Neural progenitor cell (in vitro differentiated cells): ENCODE results near the gene SPIRE1. TPM values are rescaled to one million over a fixed set of nuclear protein-coding genes. Genes with fewer than 3 reads are reported as not detected.
"Not testable (repeated sequence)": the region's sequence is repeated elsewhere in the genome, so short reads cannot be mapped to it uniquely, and the experiment has no call there.

Experiments used
- DNase-seq: peaks from one replicate; pipeline ENCODE4 v3.0.0-alpha.2; 2016; ENCODE audit warnings: low spot score
- H2AFZ ChIP-seq: fragments of 200-600 bp; sonication (generic); replicated peaks from 2 replicates; pipeline ENCODE4 v1.6.1; 2016; ENCODE audit warnings: antibody characterized with exemption
- H3F3A ChIP-seq: fragments of 200-600 bp; sonication (generic); 2 replicates; pipeline ENCODE4 v1.6.1; 2016; ENCODE audit warnings: antibody characterized with exemption, low read depth
- H3K27ac ChIP-seq: fragments of 200-600 bp; sonication (generic); 2 replicates; pipeline ENCODE4 v1.5.1; 2016; ENCODE audit warnings: mild to moderate bottlenecking
- H3K27me3 ChIP-seq: fragments of 200-600 bp; sonication (generic); 2 replicates; pipeline ENCODE4 v1.6.1; 2016; ENCODE audit warnings: mild to moderate bottlenecking, moderate library complexity
- H3K36me3 ChIP-seq: fragments of 200-600 bp; sonication (generic); 2 replicates; pipeline ENCODE4 v1.5.1; 2016
- H3K4me1 ChIP-seq: fragments of 200-600 bp; sonication (generic); 2 replicates; pipeline ENCODE4 v1.6.1; 2016; ENCODE audit warnings: mixed run types
- H3K4me2 ChIP-seq: fragments of 200-600 bp; sonication (generic); 2 replicates; pipeline ENCODE4 v1.6.1; 2016
- H3K4me3 ChIP-seq: fragments of 200-600 bp; sonication (generic); 2 replicates; pipeline ENCODE4 v1.5.1; 2016
- H3K79me2 ChIP-seq: fragments of 200-600 bp; sonication (generic); 2 replicates; pipeline ENCODE4 v1.6.1; 2016; ENCODE audit warnings: low read depth
- H3K9ac ChIP-seq: fragments of 200-600 bp; sonication (generic); 2 replicates; pipeline ENCODE4 v1.6.1; 2016
- H3K9me3 ChIP-seq: fragments of 200-600 bp; sonication (generic); 2 replicates; pipeline ENCODE4 v1.5.1; 2016; ENCODE audit warnings: low read depth
- H4K20me1 ChIP-seq: fragments of 200-600 bp; sonication (generic); 2 replicates; pipeline ENCODE4 v1.6.1; 2016; ENCODE audit warnings: low read depth
- H3K27ac Mint-ChIP-seq: 3 replicates; pipeline ENCODE4 v1.8.0; 2021; ENCODE audit warnings: mixed read lengths
- H3K27me3 Mint-ChIP-seq: 2 replicates; pipeline ENCODE4 v1.8.0; 2022; ENCODE audit warnings: low read depth, mild to moderate bottlenecking, inconsistent platforms, moderate library complexity, mixed read lengths; ENCODE audit not compliant: insufficient read depth
- H3K36me3 Mint-ChIP-seq: 3 replicates; pipeline ENCODE4 v1.8.0; 2021; ENCODE audit warnings: mixed read lengths
- H3K4me1 Mint-ChIP-seq: 3 replicates; pipeline ENCODE4 v1.8.0; 2021; ENCODE audit warnings: mixed read lengths
- H3K4me3 Mint-ChIP-seq: 3 replicates; pipeline ENCODE4 v1.8.0; 2021; ENCODE audit warnings: mild to moderate bottlenecking, moderate library complexity, mixed read lengths
- H3K9me3 Mint-ChIP-seq: 3 replicates; pipeline ENCODE4 v1.8.0; 2020; ENCODE audit warnings: mixed read lengths
- EZH2 ChIP-seq: fragments of 200-600 bp; sonication (generic); IDR thresholded peaks from 2 replicates; pipeline ENCODE4 v1.6.1; 2017; ENCODE audit warnings: antibody characterized with exemption, mild to moderate bottlenecking, moderate library complexity
- EZH2phosphoT487 ChIP-seq: fragments of 200-600 bp; sonication (generic); IDR thresholded peaks from 2 replicates; pipeline ENCODE4 v1.6.1; 2017; ENCODE audit warnings: antibody characterized with exemption
- total RNA-seq: library from RNA; depleted of rRNA; stranded (reverse); fragments of >200 nt; gene quantifications from 2 replicates; pipeline ENCODE4 v1.2.3, GENCODE V29; 2015; ENCODE audit warnings: low replicate concordance
- TF ChIP-seq, protein P1 (sequence below): fragments of 200-600 bp; sonication (generic); IDR thresholded peaks from 2 replicates; pipeline ENCODE4 v1.5.1; 2017; ENCODE audit warnings: antibody characterized with exemption, mild to moderate bottlenecking

The SPIRE1 gene
- total RNA-seq, 1 donor from 2014 or later: 18.4 TPM

DNA sequence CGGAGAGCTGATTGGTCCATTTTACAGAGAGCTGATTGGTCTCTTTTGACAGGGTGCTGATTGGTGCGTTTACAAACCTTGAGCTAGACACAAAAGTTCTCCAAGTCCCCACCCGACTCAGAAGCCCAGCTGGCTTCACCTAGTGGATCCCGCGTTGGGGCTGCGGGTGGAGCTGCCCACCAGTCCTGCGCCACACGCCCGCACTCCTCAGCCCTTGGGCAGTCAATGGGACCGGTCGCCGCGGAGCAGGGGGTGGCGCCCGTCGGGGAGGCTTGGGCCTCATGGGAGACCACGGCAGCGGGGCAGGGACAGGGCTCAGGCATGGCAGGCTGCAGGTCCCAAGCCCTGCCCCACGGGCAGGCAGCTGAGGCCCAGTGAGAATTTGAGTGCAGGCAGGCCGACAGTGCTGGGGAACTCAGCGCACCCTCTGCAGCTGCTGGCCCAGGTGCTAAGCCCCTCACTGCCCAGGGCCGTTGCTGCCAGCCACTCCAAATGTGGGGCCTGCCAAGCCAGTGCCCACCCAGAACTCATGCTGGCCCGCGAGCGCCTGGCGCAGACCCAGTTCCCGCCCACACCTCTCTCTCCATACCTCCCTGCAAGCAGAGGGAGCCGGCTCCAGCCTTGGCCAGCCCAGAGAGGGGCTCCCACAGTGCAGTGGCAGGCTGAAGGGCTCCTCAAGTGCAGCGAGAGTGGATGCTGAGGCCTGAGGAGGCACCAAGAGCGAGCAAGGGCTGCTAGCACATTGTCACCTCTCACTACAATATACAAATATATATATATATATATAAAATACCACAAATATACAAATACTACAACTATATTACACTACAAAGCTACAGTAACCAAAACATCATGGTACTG is 100.7 kb downstream of the SPIRE1 start:
- no peaks in the 10 kb centered on the region for H3K79me2 ChIP-seq
- H3K27me3 ChIP-seq: no peaks in the 10 kb centered on the region
- H3K9ac ChIP-seq: no peak overlapping the region
- H3K9me3 ChIP-seq: peaks cover 4% of the 10 kb centered on the region
- H2AFZ ChIP-seq: no peak overlapping the region
- no peak overlapping the region for H3K27ac ChIP-seq
- TF ChIP-seq, protein P1, sequence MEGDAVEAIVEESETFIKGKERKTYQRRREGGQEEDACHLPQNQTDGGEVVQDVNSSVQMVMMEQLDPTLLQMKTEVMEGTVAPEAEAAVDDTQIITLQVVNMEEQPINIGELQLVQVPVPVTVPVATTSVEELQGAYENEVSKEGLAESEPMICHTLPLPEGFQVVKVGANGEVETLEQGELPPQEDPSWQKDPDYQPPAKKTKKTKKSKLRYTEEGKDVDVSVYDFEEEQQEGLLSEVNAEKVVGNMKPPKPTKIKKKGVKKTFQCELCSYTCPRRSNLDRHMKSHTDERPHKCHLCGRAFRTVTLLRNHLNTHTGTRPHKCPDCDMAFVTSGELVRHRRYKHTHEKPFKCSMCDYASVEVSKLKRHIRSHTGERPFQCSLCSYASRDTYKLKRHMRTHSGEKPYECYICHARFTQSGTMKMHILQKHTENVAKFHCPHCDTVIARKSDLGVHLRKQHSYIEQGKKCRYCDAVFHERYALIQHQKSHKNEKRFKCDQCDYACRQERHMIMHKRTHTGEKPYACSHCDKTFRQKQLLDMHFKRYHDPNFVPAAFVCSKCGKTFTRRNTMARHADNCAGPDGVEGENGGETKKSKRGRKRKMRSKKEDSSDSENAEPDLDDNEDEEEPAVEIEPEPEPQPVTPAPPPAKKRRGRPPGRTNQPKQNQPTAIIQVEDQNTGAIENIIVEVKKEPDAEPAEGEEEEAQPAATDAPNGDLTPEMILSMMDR: no peak
- no peaks in the 10 kb centered on the region for H4K20me1 ChIP-seq
- Mint-ChIP-seq H3K27ac (no peak overlapping the region), H3K4me3 (no peak overlapping the region), H3K9me3 (peaks cover 63% of the 10 kb centered on the region), H3K27me3 (no peaks in the 10 kb centered on the region), H3K4me1 (no peaks in the 10 kb centered on the region), H3K36me3 (peaks cover 41% of the 10 kb centered on the region)
- H3K36me3 ChIP-seq: no peaks in the 10 kb centered on the region
- no peaks in the 10 kb centered on the region for H3F3A ChIP-seq
- H3K4me1 ChIP-seq: no peaks in the 10 kb centered on the region
- no peak for DNase-seq
- H3K4me3 ChIP-seq: no peak overlapping the region
- no peak overlapping the region for H3K4me2 ChIP-seq

DNA sequence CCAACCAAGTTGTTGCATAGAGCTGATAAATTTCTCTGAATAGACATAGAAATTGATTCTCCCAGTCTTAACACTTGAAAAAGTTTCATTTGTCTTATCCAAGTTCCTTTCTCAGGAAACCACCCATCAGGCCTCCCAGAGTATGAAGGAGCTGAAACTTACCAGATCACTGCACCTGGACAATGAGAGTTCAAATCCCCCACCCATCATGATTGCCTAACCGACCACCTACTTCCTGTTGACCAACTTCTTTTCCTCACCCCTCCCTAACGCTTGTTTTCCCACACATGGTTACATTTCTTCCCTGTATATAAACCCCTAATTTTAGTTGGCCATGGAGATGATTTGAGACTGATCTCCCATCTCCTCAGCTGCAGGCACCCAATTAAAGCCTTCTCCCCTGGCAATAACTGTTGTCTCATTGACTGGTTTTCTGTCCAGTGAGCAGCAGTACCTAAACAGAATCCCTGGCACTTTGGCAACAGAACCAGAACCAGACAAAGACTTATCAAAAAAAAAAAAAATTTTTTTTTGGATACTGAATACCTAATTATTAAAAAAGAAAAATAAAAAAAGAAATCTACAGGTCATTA is 103.0 kb downstream of the SPIRE1 start:
- H4K20me1 ChIP-seq: no peaks in the 10 kb centered on the region
- Mint-ChIP-seq H3K27me3 (no peaks in the 10 kb centered on the region), H3K4me3 (no peak overlapping the region), H3K36me3 (peaks cover 38% of the 10 kb centered on the region), H3K4me1 (no peaks in the 10 kb centered on the region), H3K27ac (no peak overlapping the region), H3K9me3 (peaks cover 63% of the 10 kb centered on the region)
- no peak overlapping the region for H3K27ac ChIP-seq
- TF ChIP-seq, protein P1: no peak
- TF ChIP-seq EZH2: no peak
- no peak for TF ChIP-seq EZH2phosphoT487
- no peaks in the 10 kb centered on the region for H3K4me1 ChIP-seq
- no peak overlapping the region for H2AFZ ChIP-seq
- no peaks in the 10 kb centered on the region for H3K27me3 ChIP-seq
- no peak overlapping the region for H3K9ac ChIP-seq
- DNase-seq: no peak
- H3K9me3 ChIP-seq: peaks cover 4% of the 10 kb centered on the region
- H3K4me2 ChIP-seq: no peak overlapping the region
- H3F3A ChIP-seq: no peaks in the 10 kb centered on the region
- no peaks in the 10 kb centered on the region for H3K36me3 ChIP-seq
- no peaks in the 10 kb centered on the region for H3K79me2 ChIP-seq
- H3K4me3 ChIP-seq: no peak overlapping the region

DNA sequence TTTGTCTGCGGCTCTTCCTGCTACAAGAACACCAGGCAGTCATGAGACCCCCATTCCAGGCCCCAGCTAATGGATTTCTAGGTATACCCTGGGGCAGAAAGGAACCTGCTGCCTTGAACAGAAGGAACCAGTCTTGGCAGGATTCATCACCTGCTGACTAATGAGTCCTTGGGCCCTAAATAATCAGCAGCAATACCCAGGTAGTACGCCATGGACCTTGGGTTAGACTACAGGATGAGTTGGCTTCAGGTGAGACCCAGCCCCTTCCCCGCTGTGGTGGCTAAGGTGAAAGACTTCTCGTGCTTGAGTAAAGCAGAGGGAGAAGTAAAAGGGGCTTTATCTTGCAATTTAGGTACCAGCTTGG is 105.0 kb downstream of the SPIRE1 start:
- no peaks in the 10 kb centered on the region for H3K36me3 ChIP-seq
- no peak overlapping the region for H3K27ac Mint-ChIP-seq
- H3K9ac ChIP-seq: no peak overlapping the region
- H3K9me3 Mint-ChIP-seq: peaks cover 48% of the 10 kb centered on the region
- no peaks in the 10 kb centered on the region for H3K27me3 Mint-ChIP-seq
- no peaks in the 10 kb centered on the region for H3K4me1 Mint-ChIP-seq
- no peak overlapping the region for H2AFZ ChIP-seq
- H3K4me2 ChIP-seq: no peak overlapping the region
- no peak overlapping the region for H3K4me3 ChIP-seq
- H3K4me1 ChIP-seq: no peaks in the 10 kb centered on the region
- peaks cover 27% of the 10 kb centered on the region for H3K36me3 Mint-ChIP-seq
- H4K20me1 ChIP-seq: no peaks in the 10 kb centered on the region
- H3K4me3 Mint-ChIP-seq: no peak overlapping the region
- TF ChIP-seq, protein P1: no peak
- TF ChIP-seq EZH2: no peak
- no peak for TF ChIP-seq EZH2phosphoT487
- H3K79me2 ChIP-seq: no peaks in the 10 kb centered on the region
- H3K27ac ChIP-seq: no peak overlapping the region
- H3K27me3 ChIP-seq: no peaks in the 10 kb centered on the region
- no peak for DNase-seq
- peaks cover 4% of the 10 kb centered on the region for H3K9me3 ChIP-seq
- H3F3A ChIP-seq: no peaks in the 10 kb centered on the region

DNA sequence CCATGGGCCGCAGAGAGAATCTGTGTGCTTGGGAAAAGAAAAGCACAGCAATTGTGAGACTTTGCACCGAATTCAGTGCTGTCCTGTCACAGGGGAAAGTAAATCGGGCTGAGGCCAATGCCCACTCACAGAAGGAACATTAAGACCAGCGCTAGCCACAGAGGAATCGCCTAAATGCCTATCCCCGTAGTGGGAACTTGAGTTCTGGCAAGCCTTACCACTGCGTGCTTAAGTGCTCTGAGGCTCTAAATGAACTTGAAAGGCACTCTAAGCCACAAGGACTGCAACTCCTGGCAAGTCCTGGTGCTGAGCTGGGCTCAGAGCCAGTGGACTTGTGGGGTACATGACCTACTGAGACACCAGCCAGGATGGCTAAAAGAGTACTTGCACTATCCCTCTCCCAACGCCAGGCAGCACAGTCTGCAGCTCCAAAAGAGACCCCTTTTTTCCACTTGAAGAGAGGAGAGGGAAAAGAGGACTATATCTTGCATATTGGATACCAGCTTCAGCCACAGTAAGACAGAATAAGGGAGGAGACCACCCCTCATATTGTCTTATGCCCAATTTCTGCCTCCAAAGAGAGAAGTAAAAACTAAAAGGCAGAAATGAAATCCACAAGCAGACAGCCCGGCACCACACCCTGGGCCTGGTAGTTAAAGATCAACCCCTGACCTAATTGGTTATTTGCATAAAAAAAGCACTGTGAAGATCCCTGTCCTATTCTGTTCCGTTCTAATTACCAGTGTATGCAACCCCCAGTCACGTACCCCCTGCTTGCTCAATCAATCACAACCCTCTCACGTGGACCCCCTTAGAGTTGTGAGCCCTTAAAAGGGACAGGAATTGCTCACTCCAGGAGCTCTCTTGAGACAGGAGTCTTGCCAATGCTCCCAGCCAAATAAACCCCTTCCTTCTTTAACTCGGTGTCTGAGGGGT is 105.7 kb downstream of the SPIRE1 start:
- H3K9me3 Mint-ChIP-seq: peaks cover 45% of the 10 kb centered on the region
- not testable (repeated sequence) for H3K27ac Mint-ChIP-seq, H3K36me3 ChIP-seq, H3K4me3 Mint-ChIP-seq, H3K9me3 ChIP-seq, H3K27me3 Mint-ChIP-seq, H3K27ac ChIP-seq, H3F3A ChIP-seq, H3K27me3 ChIP-seq, H3K79me2 ChIP-seq, H3K4me2 ChIP-seq, DNase-seq, H4K20me1 ChIP-seq, H3K4me1 ChIP-seq, H3K4me3 ChIP-seq, H3K9ac ChIP-seq, H3K4me1 Mint-ChIP-seq, H2AFZ ChIP-seq
- peaks cover 24% of the 10 kb centered on the region for H3K36me3 Mint-ChIP-seq

DNA sequence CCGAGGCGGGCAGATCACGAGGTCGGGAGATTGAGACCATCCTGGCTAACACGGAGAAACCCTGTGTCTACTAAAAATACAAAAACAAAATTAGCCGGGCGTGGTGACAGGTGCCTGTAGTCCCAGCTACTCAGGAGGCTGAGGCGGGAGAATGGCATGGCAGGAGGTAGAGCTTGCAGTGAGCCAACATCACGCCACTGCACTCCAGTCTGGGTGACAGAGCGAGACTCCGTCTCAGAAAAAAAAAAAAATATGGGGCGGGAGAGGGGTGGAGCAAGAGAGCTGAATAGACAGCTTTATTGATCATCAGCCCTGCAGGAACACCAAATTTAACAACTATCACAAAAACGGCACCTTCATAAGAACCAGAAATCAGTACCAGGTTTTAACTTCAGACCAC is 106.4 kb downstream of the SPIRE1 start:
- H3K4me3 Mint-ChIP-seq, H2AFZ ChIP-seq, H3K27ac Mint-ChIP-seq, H3K27ac ChIP-seq, H3K36me3 ChIP-seq, H3K4me2 ChIP-seq, DNase-seq, H3K9me3 ChIP-seq, H4K20me1 ChIP-seq, H3K27me3 Mint-ChIP-seq, H3K27me3 ChIP-seq, H3K4me1 Mint-ChIP-seq, H3K9ac ChIP-seq, H3K4me3 ChIP-seq, H3K4me1 ChIP-seq, H3K79me2 ChIP-seq, H3F3A ChIP-seq: not testable (repeated sequence)
- H3K36me3 Mint-ChIP-seq: peaks cover 25% of the 10 kb centered on the region
- H3K9me3 Mint-ChIP-seq: peaks cover 45% of the 10 kb centered on the region
